ENCODE data around the gene KLK13. TPM values are rescaled to one million over a fixed set of nuclear protein-coding genes. Genes with fewer than 3 reads are reported as not detected.

Gene KLK13
- total and polyA plus RNA-seq, 2 of the 13 experiments (the other 11 are each of a cell fraction or from before 2014, with no cell fraction given) = 0.09 TPM; not detected in 1

GRCh38 chr19:51026554-51026831, 38.4 kb downstream of the KLK13 start, which contains the start of gene KLK11:
TSS of gene KLK11 (minus strand) at chr19:51026616. CDS start at chr19:51025631, 985 bp downstream.
- Histone ChIP-seq H3K9me3 (ENCODE audit: low read length) (no peaks in the 10 kb centered on the region), H3K27ac (ENCODE audit: extremely low read length, insufficient read depth, low read length) (no peak within 1 kb of the TSS), H3K27me3 (ENCODE audit: control insufficient read depth in 1 of 2, insufficient read depth in 2 of 2, low read length in 2 of 2) (peaks cover 14 to 47% of the 10 kb centered on the region in 2 experiments; a peak in 4 of 5 replicates), H3K4me2 (ENCODE audit: low read depth, low read length) (no peak within 1 kb of the TSS), H3K79me2 (ENCODE audit: insufficient read depth, low read length) (no peaks in the 10 kb centered on the region), H3K4me1 (ENCODE audit: insufficient read depth, low read length) (no peaks in the 10 kb centered on the region), H3K9ac (ENCODE audit: insufficient read depth, low read depth, low read length) (no peak within 1 kb of the TSS), H3K36me3 (replicated peaks in 1 of 2; ENCODE audit: control insufficient read depth in 1 of 2, insufficient read depth in 2 of 2, low read length in 2 of 2) (no peaks in the 10 kb centered on the region), H4K20me1 (ENCODE audit: insufficient read depth, low read length) (no peaks in the 10 kb centered on the region), H2AFZ (ENCODE audit: low read length) (no peak within 1 kb of the TSS), H3K4me3 (replicated peaks in 1 of 3; ENCODE audit: insufficient read depth in 1 of 3, low read depth in 2 of 3, low read length in 3 of 3) (no peak within 1 kb of the TSS)
- in situ Hi-C loops (cut with HindIII; ENCODE audit: extremely low pct_ligation_motif_present, low pct_unique_long_range_greater_than_20kb) (no loop called here), intact Hi-C loops (cut with micrococcal nuclease; ENCODE audit: unreplicated experiment) (no loop called here)
- CTCF ChIA-PET (ENCODE audit: low intra/inter-chr PET ratio, low total read pairs) = no interaction called here
- no peak for ATAC-seq
- WGBS (ENCODE audit: low lambda C conversion rate) = 0% methylated on average over 3 of the region's 11 CpGs
- no TSS peak for BruUV-seq (replicated peaks)
- DNase-seq (ENCODE audit: low spot score) = no peak
- POLR2A ChIA-PET = no interaction called here
- FAIRE-seq = no peak
- no peak for TF ChIP-seq MAF1 (CRISPR knock-in tag; IDR thresholded peaks at IDR 0.05; ENCODE audit: borderline replicate concordance)
- no peak for TF ChIP-seq ZBTB44 (CRISPR knock-in tag; IDR thresholded peaks at IDR 0.05)
- no peak for TF ChIP-seq PRDM10 (CRISPR knock-in tag; IDR thresholded peaks at IDR 0.05; ENCODE audit: low read depth)
- TF ChIP-seq RAD51 (IDR thresholded peaks at IDR 0.05; ENCODE audit: borderline replicate concordance) = no peak
- no peak for TF ChIP-seq PHF21A (CRISPR knock-in tag; IDR thresholded peaks at IDR 0.05)
- no peak for TF ChIP-seq ZNF788 (CRISPR knock-in tag; IDR thresholded peaks at IDR 0.05; ENCODE audit: borderline replicate concordance)
- TF ChIP-seq ZNF292 (CRISPR knock-in tag; IDR thresholded peaks at IDR 0.05; ENCODE audit: borderline replicate concordance, low read depth) = no peak
- no peak for TF ChIP-seq SUZ12 (IDR thresholded peaks at IDR 0.05; ENCODE audit: low read depth, low read length)
- no peak for TF ChIP-seq KLF9 (CRISPR knock-in tag; IDR thresholded peaks at IDR 0.05; ENCODE audit: low read depth)
